Mesenchymal stem cell (in vitro differentiated cells and primary cell): ENCODE data around the gene HOPX.

Experiments
- DNase-seq: peaks from one replicate; pipeline ENCODE4 v3.0.0-alpha.2; 2013
- H2AFZ ChIP-seq: one replicate; pipeline ENCODE4 v1.6.1; 2013; ENCODE audit warnings: low read depth, mild to moderate bottlenecking, control low read depth, inconsistent platforms, low read length, moderate library complexity
- H2AK5ac ChIP-seq: 2 replicates; pipeline ENCODE4 v1.6.1; 2013; ENCODE audit warnings: low read length, moderate library complexity, mild to moderate bottlenecking, inconsistent platforms; ENCODE audit not compliant: severe bottlenecking
- H2BK120ac ChIP-seq: one replicate; pipeline ENCODE4 v1.6.1; 2013; ENCODE audit warnings: low read depth, mild to moderate bottlenecking, inconsistent platforms, low read length, moderate library complexity
- H2BK12ac ChIP-seq, 2 experiments: one replicate each; pipeline ENCODE4 v1.6.1; 2013; ENCODE audit warnings: inconsistent platforms in 2 of 2, low read length in 2 of 2, mild to moderate bottlenecking in 2 of 2, moderate library complexity in 2 of 2, control low read depth in 1 of 2
- H2BK15ac ChIP-seq: one replicate; pipeline ENCODE4 v1.6.1; 2013; ENCODE audit warnings: mild to moderate bottlenecking, low read depth, inconsistent platforms; ENCODE audit not compliant: poor library complexity, severe bottlenecking
- H2BK5ac ChIP-seq: 2 replicates; pipeline ENCODE4 v1.6.1; 2013; ENCODE audit warnings: low read depth, mild to moderate bottlenecking, low read length, control low read depth, inconsistent platforms; ENCODE audit not compliant: poor library complexity, severe bottlenecking
- H3K14ac ChIP-seq, 2 experiments: one replicate each; pipeline ENCODE4 v1.6.1; 2013; ENCODE audit warnings: inconsistent platforms in 2 of 2, low read length in 2 of 2, control low read depth in 1 of 2, mild to moderate bottlenecking in 1 of 2, moderate library complexity in 1 of 2
- H3K18ac ChIP-seq, 2 experiments: one replicate each; pipeline ENCODE4 v1.6.1; 2013; ENCODE audit warnings: inconsistent platforms in 2 of 2, low read length in 2 of 2, control low read depth in 1 of 2, low read depth in 1 of 2, mild to moderate bottlenecking in 1 of 2
- H3K23ac ChIP-seq, 2 experiments: one replicate each; pipeline ENCODE4 v1.6.1; 2013; ENCODE audit warnings: inconsistent platforms in 2 of 2, low read length in 2 of 2, mild to moderate bottlenecking in 2 of 2, moderate library complexity in 2 of 2, control low read depth in 1 of 2
- H3K27ac ChIP-seq: 2 replicates; pipeline ENCODE4 v1.5.1; 2013; ENCODE audit warnings: mild to moderate bottlenecking, moderate library complexity, low read length, control low read depth, inconsistent platforms; ENCODE audit not compliant: poor library complexity, severe bottlenecking
- H3K27me3 ChIP-seq, 2 experiments: 2 replicates each; pipeline versions ENCODE4 v1.6.1 to v1.7.0; 2013; ENCODE audit warnings: low read length in 2 of 2, mild to moderate bottlenecking in 2 of 2, moderate library complexity in 2 of 2, control low read depth in 1 of 2, inconsistent platforms in 1 of 2; ENCODE audit not compliant: control insufficient read depth in 1 of 2, insufficient read depth in 1 of 2
- H3K36me3 ChIP-seq, 2 experiments: 2 replicates each; pipeline versions ENCODE4 v1.6.1 to v1.7.0; 2013; ENCODE audit warnings: low read length in 2 of 2, control low read depth in 1 of 2, inconsistent platforms in 1 of 2, low read depth in 1 of 2, mild to moderate bottlenecking in 1 of 2; ENCODE audit not compliant: insufficient read depth in 2 of 2, control insufficient read depth in 1 of 2
- H3K4ac ChIP-seq, 2 experiments: one replicate each; pipeline ENCODE4 v1.6.1; 2013; ENCODE audit warnings: inconsistent platforms in 2 of 2, low read length in 2 of 2, mild to moderate bottlenecking in 2 of 2, moderate library complexity in 2 of 2, control low read depth in 1 of 2, low read depth in 1 of 2
- H3K4me1 ChIP-seq: 2 replicates; pipeline ENCODE4 v1.6.1; 2013; ENCODE audit warnings: low read depth, low read length, control low read depth; ENCODE audit not compliant: control insufficient read depth, insufficient read depth
- H3K4me2 ChIP-seq: 2 replicates; pipeline ENCODE4 v1.6.1; 2013; ENCODE audit warnings: low read length, mild to moderate bottlenecking, inconsistent platforms; ENCODE audit not compliant: poor library complexity, severe bottlenecking
- H3K4me3 ChIP-seq, 2 experiments: 2 replicates each; pipeline versions ENCODE4 v1.5.1 to v1.7.0; 2013; ENCODE audit warnings: low read length in 2 of 2, mild to moderate bottlenecking in 2 of 2, control low read depth in 1 of 2, low read depth in 1 of 2; ENCODE audit not compliant: insufficient read depth in 1 of 2
- H3K79me1 ChIP-seq: replicated peaks from 2 replicates; pipeline ENCODE4 v1.6.1; 2013; ENCODE audit warnings: mild to moderate bottlenecking, control low read depth, low read length, inconsistent platforms; ENCODE audit not compliant: poor library complexity, severe bottlenecking
- H3K9ac ChIP-seq: 2 replicates; pipeline ENCODE4 v1.7.0; 2013; ENCODE audit warnings: mild to moderate bottlenecking, low read length, moderate library complexity
- H3K9me3 ChIP-seq: 2 replicates; pipeline ENCODE4 v1.7.0; 2013; ENCODE audit warnings: mild to moderate bottlenecking, low read length; ENCODE audit not compliant: control insufficient read depth
- H4K8ac ChIP-seq: one replicate; pipeline ENCODE4 v1.6.1; 2013; ENCODE audit warnings: inconsistent platforms, mild to moderate bottlenecking, low read length, moderate library complexity
- H4K91ac ChIP-seq: one replicate; pipeline ENCODE4 v1.6.1; 2013; ENCODE audit warnings: mild to moderate bottlenecking, low read length, inconsistent platforms
- WGBS: methylation state at CpG from one replicate; pipeline ENCODE4 v1.1.7; 2013; ENCODE audit warnings: mixed read lengths; 5-methylcytosine and 5-hydroxymethylcytosine counted together

The HOPX gene

DNA sequence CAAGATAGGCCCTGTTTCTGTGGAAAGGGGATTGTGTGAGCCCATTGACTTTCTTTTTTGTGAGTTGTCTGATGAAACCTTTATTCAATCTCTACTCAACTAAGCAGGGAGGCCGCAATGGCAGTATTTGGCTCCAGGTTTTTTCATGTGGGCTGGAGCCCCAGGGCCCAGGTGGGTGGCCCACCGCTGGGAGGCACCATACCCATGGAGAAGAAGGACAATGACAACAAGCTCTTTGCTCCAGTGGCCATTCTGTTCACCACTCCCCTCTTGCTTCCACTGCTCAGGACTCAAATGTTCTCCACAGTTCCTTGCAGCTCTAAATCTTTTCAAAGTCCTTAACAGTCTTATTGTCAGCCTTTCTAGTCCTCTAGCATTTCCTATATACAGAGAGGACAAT, 54.1 kb downstream of the HOPX start:
- DNase-seq = no peak
- Histone ChIP-seq H2BK120ac (peak overlapping the region; percentile 3), H3K9me3 (peaks cover 17% of the 10 kb centered on the region), H3K18ac (no peak overlapping the region), H3K27ac (no peak overlapping the region), H3K23ac (no peak overlapping the region), H3K4me3 (no peak overlapping the region), H4K8ac (no peak overlapping the region), H2BK15ac (no peak overlapping the region), H2AK5ac (no peak overlapping the region), H3K4me2 (no peak overlapping the region), H3K79me1 (no peaks in the 10 kb centered on the region), H3K14ac (no peak overlapping the region), H4K91ac (no peak overlapping the region), H3K9ac (no peak overlapping the region), H2BK12ac (no peak overlapping the region), H3K36me3 (no peaks in the 10 kb centered on the region), H2AFZ (no peak overlapping the region), H3K27me3 (peaks cover 0 to 7% of the 10 kb centered on the region in 2 experiments), H3K4me1 (no peaks in the 10 kb centered on the region), H2BK5ac (no peak overlapping the region), H3K4ac (no peak overlapping the region)
- 91% methylated on average over 2 of the region's 2 CpGs for WGBS

DNA sequence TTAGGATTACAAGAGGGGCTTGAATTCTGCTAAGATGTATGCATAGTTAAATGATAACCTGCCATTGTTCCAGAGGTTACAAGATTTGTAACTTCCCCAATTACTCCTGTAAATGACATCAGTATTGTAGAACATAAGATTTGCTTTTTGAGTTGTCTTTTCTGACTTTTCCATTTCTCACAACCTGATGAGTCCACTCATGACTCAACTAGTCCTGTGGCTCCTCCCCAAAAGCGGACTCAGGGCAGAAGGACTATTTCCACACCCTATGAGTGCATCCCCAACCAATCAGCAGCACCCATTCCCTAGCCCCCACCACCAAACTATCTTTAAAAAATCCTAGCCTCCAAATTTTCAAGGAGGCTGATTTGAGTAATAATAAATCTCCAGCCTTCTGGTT, 54.7 kb downstream of the HOPX start:
- 76% methylated on average over 1 of the region's 1 CpG for WGBS
- DNase-seq = no peak
- no peak overlapping the region for H3K9ac ChIP-seq
- H3K9me3 ChIP-seq = peaks cover 17% of the 10 kb centered on the region
- no peak overlapping the region for H3K23ac ChIP-seq
- H3K4me3 ChIP-seq = no peak overlapping the region
- no peaks in the 10 kb centered on the region for H3K79me1 ChIP-seq
- no peak overlapping the region for H2AK5ac ChIP-seq
- H3K4me2 ChIP-seq = no peak overlapping the region
- H2BK5ac ChIP-seq = no peak overlapping the region
- H3K27ac ChIP-seq = no peak overlapping the region
- no peak overlapping the region for H3K14ac ChIP-seq
- H3K4me1 ChIP-seq = no peaks in the 10 kb centered on the region
- H2BK15ac ChIP-seq = no peak overlapping the region
- H3K4ac ChIP-seq = no peak overlapping the region
- peaks cover 0 to 11% of the 10 kb centered on the region in 2 experiments for H3K27me3 ChIP-seq
- H3K36me3 ChIP-seq = no peaks in the 10 kb centered on the region
- H4K8ac ChIP-seq = no peak overlapping the region
- no peak overlapping the region for H2AFZ ChIP-seq
- H2BK120ac ChIP-seq = no peak overlapping the region
- H4K91ac ChIP-seq = no peak overlapping the region
- H3K18ac ChIP-seq = no peak overlapping the region
- H2BK12ac ChIP-seq = no peak overlapping the region

DNA sequence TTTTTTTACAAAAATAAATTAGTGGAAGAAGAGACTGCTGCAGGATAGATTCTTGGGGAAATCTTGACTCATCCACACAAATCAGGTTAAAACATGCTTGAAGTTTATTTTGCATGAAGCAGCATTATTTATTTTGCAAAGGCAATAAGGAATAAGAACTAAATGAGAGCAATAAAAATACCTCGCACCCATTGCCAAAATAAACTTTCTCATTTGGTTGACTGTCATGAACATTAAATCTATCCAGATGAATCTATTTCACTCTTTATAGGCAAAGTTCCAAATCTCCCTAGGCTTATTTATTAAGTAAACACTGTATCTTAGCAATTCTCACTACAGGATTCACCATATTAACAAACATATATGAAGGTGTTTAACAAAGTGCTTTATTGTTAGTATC, 58.9 kb downstream of the HOPX start:
- H3K4me2 ChIP-seq = no peak overlapping the region
- H2BK12ac ChIP-seq = no peak overlapping the region
- H2BK5ac ChIP-seq = no peak overlapping the region
- no peak overlapping the region for H3K14ac ChIP-seq
- no peak for DNase-seq
- H3K4me3 ChIP-seq = no peak overlapping the region
- H2AK5ac ChIP-seq = no peak overlapping the region
- peaks cover 1% of the 10 kb centered on the region for H3K4me1 ChIP-seq
- 90% methylated on average over 1 of the region's 1 CpG for WGBS
- H3K9ac ChIP-seq = no peak overlapping the region
- H3K4ac ChIP-seq = no peak overlapping the region
- H2BK15ac ChIP-seq = no peak overlapping the region
- H3K27ac ChIP-seq = no peak overlapping the region
- H3K27me3 ChIP-seq = peaks cover 0 to 17% of the 10 kb centered on the region in 2 experiments
- no peaks in the 10 kb centered on the region for H3K36me3 ChIP-seq
- no peak overlapping the region for H2AFZ ChIP-seq
- H3K18ac ChIP-seq = no peak overlapping the region
- no peaks in the 10 kb centered on the region for H3K79me1 ChIP-seq
- H4K8ac ChIP-seq = no peak overlapping the region
- H3K23ac ChIP-seq = no peak overlapping the region
- no peak overlapping the region for H4K91ac ChIP-seq
- H3K9me3 ChIP-seq = peaks cover 10% of the 10 kb centered on the region
- H2BK120ac ChIP-seq = no peak overlapping the region

DNA sequence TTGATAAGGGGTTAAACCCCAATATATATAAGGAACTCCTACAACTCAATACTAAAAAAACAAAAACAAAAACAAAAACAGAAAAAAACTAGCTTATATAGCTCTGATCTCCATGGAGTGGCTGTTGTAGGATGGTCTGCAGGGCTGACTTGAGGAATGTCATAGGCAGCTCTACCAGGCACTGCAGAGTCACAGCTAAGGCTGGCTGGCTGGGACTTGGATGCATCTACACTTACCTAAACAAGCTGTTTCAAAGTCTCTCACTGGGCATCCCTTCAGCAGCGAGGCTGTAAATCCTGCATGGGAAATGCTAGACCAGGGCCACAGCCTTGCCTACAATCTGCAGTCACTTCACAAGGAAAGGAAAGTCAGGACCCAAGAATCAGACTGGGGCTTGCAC, 61.3 kb downstream of the HOPX start:
- H3K4me3 ChIP-seq = no peak overlapping the region
- peaks cover 0 to 26% of the 10 kb centered on the region in 2 experiments for H3K27me3 ChIP-seq
- peaks cover 1% of the 10 kb centered on the region for H3K4me1 ChIP-seq
- peak overlapping the region; percentile 48 for H2BK15ac ChIP-seq
- H3K14ac ChIP-seq = no peak overlapping the region
- 50% methylated on average over 1 of the region's 1 CpG for WGBS
- H3K27ac ChIP-seq = no peak overlapping the region
- H3K18ac ChIP-seq = peak overlapping the region in 1 of 2 experiments; percentile 79
- no peak overlapping the region for H3K4me2 ChIP-seq
- no peaks in the 10 kb centered on the region for H3K36me3 ChIP-seq
- H4K8ac ChIP-seq = peak overlapping the region; percentile 92
- H2BK120ac ChIP-seq = no peak overlapping the region
- H2AK5ac ChIP-seq = no peak overlapping the region
- H3K4ac ChIP-seq = no peak overlapping the region
- no peak overlapping the region for H4K91ac ChIP-seq
- no peak overlapping the region for H2AFZ ChIP-seq
- no peak overlapping the region for H3K23ac ChIP-seq
- H2BK5ac ChIP-seq = no peak overlapping the region
- H3K79me1 ChIP-seq = no peaks in the 10 kb centered on the region
- peak; percentile 39 for DNase-seq
- H2BK12ac ChIP-seq = peak overlapping the region in 1 of 2 experiments; percentile 49
- H3K9me3 ChIP-seq = peaks cover 7% of the 10 kb centered on the region
- H3K9ac ChIP-seq = no peak overlapping the region
